Activated CD4-positive, alpha-beta memory T cell treated with anti-CD3 and anti-CD28 coated beads for 36 hours (primary cell): ENCODE data around the gene HJV. TPM values are rescaled to one million over a fixed set of nuclear protein-coding genes. Genes with fewer than 3 reads are reported as not detected.

Experiments used
- CTCF ChIA-PET: fragments of 350-600 bp; sonication (Branson Sonifier 250); formaldehyde crosslinking; loops from one replicate; lab custom pipeline; 2021; ENCODE audit warnings: antibody characterized with exemption, inconsistent platforms; lab: Charles Lee
- POLR2A ChIA-PET: fragments of 350-600 bp; sonication (Branson Sonifier 250); formaldehyde crosslinking; loops from one replicate; lab custom pipeline; 2021; ENCODE audit warnings: antibody characterized with exemption; lab: Charles Lee
- DNase-seq: peaks from one replicate; pipeline ENCODE4 v3.0.0-alpha.2; 2020
- H3K27ac Mint-ChIP-seq: one replicate; pipeline ENCODE4 v1.8.0; 2021; ENCODE audit warnings: mixed read lengths
- H3K27me3 Mint-ChIP-seq: one replicate; pipeline ENCODE4 v1.8.0; 2021; ENCODE audit warnings: mixed read lengths
- H3K36me3 Mint-ChIP-seq: one replicate; pipeline ENCODE4 v1.8.0; 2021; ENCODE audit warnings: mixed read lengths
- H3K4me1 Mint-ChIP-seq: one replicate; pipeline ENCODE4 v1.8.0; 2021; ENCODE audit warnings: low read depth, mixed read lengths
- H3K4me3 Mint-ChIP-seq: one replicate; pipeline ENCODE4 v1.8.0; 2021; ENCODE audit warnings: mild to moderate bottlenecking, mixed read lengths
- H3K9me3 Mint-ChIP-seq: one replicate; pipeline ENCODE4 v1.8.0; 2021; ENCODE audit warnings: mixed read lengths
- intact Hi-C: fragments of 100-400 bp; cut with micrococcal nuclease; formaldehyde crosslinking; loops from one replicate; pipeline ENCODE4 v1.15.1; 2023
- total RNA-seq, 2 experiments: library from RNA; stranded (reverse); gene quantifications; one replicate each; pipeline ENCODE4 v1.2.3, GENCODE V29; 2021

The HJV gene
- total RNA-seq, 2 experiments from 2014 or later: not detected

- intact Hi-C loops: no loop called here
- peak overlapping the region; percentile 92 for H3K27ac Mint-ChIP-seq
- no peaks in the 10 kb centered on the region for H3K27me3 Mint-ChIP-seq
- H3K36me3 Mint-ChIP-seq: peaks cover 38% of the 10 kb centered on the region
- no peak overlapping the region for H3K4me3 Mint-ChIP-seq
- peaks cover 54% of the 10 kb centered on the region for H3K4me1 Mint-ChIP-seq
- ChIA-PET POLR2A (interaction anchor here (13.2 kb wide), 1 partner anchor 12 kb away, joined by 183 read pairs; no protein-coding TSS in a partner anchor), CTCF (interaction anchor here (2.1 to 5.2 kb wide), 3 partner anchors 10 to 14 kb away, joined by 8 to 43 read pairs (median 13); no protein-coding TSS in a partner anchor)
- no peak for DNase-seq
- H3K9me3 Mint-ChIP-seq: no peaks in the 10 kb centered on the region
These were observed 29.7 kb downstream of the HJV start for GRCh38 chr1:145991735-145992412.

GRCh38 chr1:145990249-145990855 lies 31.2 kb downstream of the HJV start:
- CTCF ChIA-PET: interaction anchor here (2.1 to 5.2 kb wide), 3 partner anchors 8 to 42 kb away, joined by 6 to 43 read pairs (median 8); no protein-coding TSS in a partner anchor
- peak overlapping the region; percentile 6 for H3K27ac Mint-ChIP-seq
- POLR2A ChIA-PET: interaction anchor here (1.1 to 13.2 kb wide), 2 partner anchors 10 to 12 kb away, joined by 3 to 183 read pairs; no protein-coding TSS in a partner anchor

GRCh38 chr1:145988773-145989172 lies 32.8 kb downstream of the HJV start:
- ChIA-PET CTCF (interaction anchor here (1.2 to 2.5 kb wide), 6 partner anchors 9 to 142 kb away, joined by 3 to 17 read pairs (median 8); no protein-coding TSS in a partner anchor), POLR2A (interaction anchor here (0.6 to 13.2 kb wide), 2 partner anchors 9 to 18 kb away, joined by 3 to 183 read pairs; no protein-coding TSS in a partner anchor)
- Mint-ChIP-seq H3K4me1 (peaks cover 66% of the 10 kb centered on the region), H3K36me3 (peaks cover 14% of the 10 kb centered on the region), H3K4me3 (no peak overlapping the region), H3K27me3 (no peaks in the 10 kb centered on the region), H3K27ac (peak overlapping the region; percentile 50), H3K9me3 (no peaks in the 10 kb centered on the region)
- intact Hi-C loops: no loop called here
- no peak for DNase-seq

More at GRCh38 chr1:145990249-145990855, 31.2 kb downstream of the HJV start:
- DNase-seq: no peak
- Mint-ChIP-seq H3K4me3 (no peak overlapping the region), H3K9me3 (no peaks in the 10 kb centered on the region), H3K36me3 (peaks cover 29% of the 10 kb centered on the region), H3K4me1 (peaks cover 63% of the 10 kb centered on the region), H3K27me3 (no peaks in the 10 kb centered on the region)
- intact Hi-C loops: no loop called here

GRCh38 chr1:145987926-145988325 lies 33.6 kb downstream of the HJV start:
- ChIA-PET POLR2A (interaction anchor here (13.2 kb wide), 1 partner anchor 8 kb away, joined by 183 read pairs; no protein-coding TSS in a partner anchor), CTCF (interaction anchor here (1.2 to 2.5 kb wide), 5 partner anchors 9 to 141 kb away, joined by 3 to 17 read pairs (median 9); no protein-coding TSS in a partner anchor)
- H3K9me3 Mint-ChIP-seq: no peaks in the 10 kb centered on the region
- peaks cover 5% of the 10 kb centered on the region for H3K36me3 Mint-ChIP-seq
- no peak overlapping the region for H3K4me3 Mint-ChIP-seq
- H3K27ac Mint-ChIP-seq: peak overlapping the region; percentile 49
- DNase-seq: no peak
- no peaks in the 10 kb centered on the region for H3K27me3 Mint-ChIP-seq
- intact Hi-C loops: no loop called here
- H3K4me1 Mint-ChIP-seq: peaks cover 58% of the 10 kb centered on the region

GRCh38 chr1:145986551-145986950 lies 35.0 kb downstream of the HJV start:
- no peaks in the 10 kb centered on the region for H3K27me3 Mint-ChIP-seq
- no peak overlapping the region for H3K27ac Mint-ChIP-seq
- H3K36me3 Mint-ChIP-seq: no peaks in the 10 kb centered on the region
- POLR2A ChIA-PET: interaction anchor here (0.9 to 13.2 kb wide), 3 partner anchors 6 to 24 kb away, joined by 3 to 183 read pairs (median 3); partner anchors contain the start of gene TXNIP
- H3K4me3 Mint-ChIP-seq: no peak overlapping the region
- intact Hi-C loops: no loop called here
- CTCF ChIA-PET: interaction anchor here (0.9 to 2.4 kb wide), 6 partner anchors 9 to 141 kb away, joined by 3 to 9 read pairs (median 4); partner anchors contain the start of gene NUDT17
- peaks cover 45% of the 10 kb centered on the region for H3K4me1 Mint-ChIP-seq
- no peak for DNase-seq
- no peaks in the 10 kb centered on the region for H3K9me3 Mint-ChIP-seq

- H3K4me3 Mint-ChIP-seq: peak overlapping the region; percentile 23
- no peaks in the 10 kb centered on the region for H3K27me3 Mint-ChIP-seq
- H3K36me3 Mint-ChIP-seq: no peaks in the 10 kb centered on the region
- ChIA-PET POLR2A (interaction anchor here (0.9 to 1.4 kb wide), 3 partner anchors 11 to 66 kb away, joined by 3 read pairs; partner anchors contain the start of gene TXNIP), CTCF (interaction anchor here (0.9 to 2.5 kb wide), 6 partner anchors 8 to 140 kb away, joined by 3 to 9 read pairs (median 4); partner anchors contain the start of gene NUDT17)
- peak overlapping the region; percentile 88 for H3K27ac Mint-ChIP-seq
- DNase-seq: no peak
- no peaks in the 10 kb centered on the region for H3K9me3 Mint-ChIP-seq
- intact Hi-C loops: no loop called here
- peaks cover 39% of the 10 kb centered on the region for H3K4me1 Mint-ChIP-seq
These were observed 35.8 kb downstream of the HJV start for GRCh38 chr1:145985502-145986439.

- no peaks in the 10 kb centered on the region for H3K9me3 Mint-ChIP-seq
- DNase-seq: no peak
- POLR2A ChIA-PET: interaction anchor here (1.2 to 10.2 kb wide), 3 partner anchors 8 to 67 kb away, joined by 3 to 183 read pairs (median 3); partner anchors contain the start of gene TXNIP
- intact Hi-C loops: no loop called here
- no peaks in the 10 kb centered on the region for H3K27me3 Mint-ChIP-seq
- H3K4me3 Mint-ChIP-seq: peak overlapping the region; percentile 23
- CTCF ChIA-PET: interaction anchor here (0.6 to 2.5 kb wide), 6 partner anchors 10 to 90 kb away, joined by 3 to 9 read pairs (median 4); no protein-coding TSS in a partner anchor
- H3K27ac Mint-ChIP-seq: peak overlapping the region; percentile 88
- peaks cover 33% of the 10 kb centered on the region for H3K4me1 Mint-ChIP-seq
- no peaks in the 10 kb centered on the region for H3K36me3 Mint-ChIP-seq
These were observed 36.4 kb downstream of the HJV start for GRCh38 chr1:145985129-145985501.

- intact Hi-C loops: no loop called here
- DNase-seq: peak; percentile 76
- POLR2A ChIA-PET: interaction anchor here (1.2 to 10.2 kb wide), 3 partner anchors 9 to 68 kb away, joined by 3 to 183 read pairs (median 3); partner anchors contain the start of gene TXNIP
- H3K27ac Mint-ChIP-seq: peak overlapping the region; percentile 88
- H3K9me3 Mint-ChIP-seq: no peaks in the 10 kb centered on the region
- CTCF ChIA-PET: interaction anchor here (0.6 to 2.5 kb wide), 4 partner anchors 11 to 89 kb away, joined by 3 to 9 read pairs (median 4); no protein-coding TSS in a partner anchor
- no peaks in the 10 kb centered on the region for H3K27me3 Mint-ChIP-seq
- peaks cover 33% of the 10 kb centered on the region for H3K4me1 Mint-ChIP-seq
- H3K36me3 Mint-ChIP-seq: no peaks in the 10 kb centered on the region
- H3K4me3 Mint-ChIP-seq: peak overlapping the region; percentile 23
These were observed 37.3 kb downstream of the HJV start for GRCh38 chr1:145983960-145984830.

- POLR2A ChIA-PET: interaction anchor here (10.2 kb wide), 1 partner anchor 10 kb away, joined by 183 read pairs; the partner anchor contains the start of gene TXNIP
- CTCF ChIA-PET: interaction anchor here (1.6 kb wide), 1 partner anchor 12 kb away, joined by 5 read pairs; no protein-coding TSS in a partner anchor
- peaks cover 27% of the 10 kb centered on the region for H3K4me1 Mint-ChIP-seq
These were observed 38.3 kb downstream of the HJV start for GRCh38 chr1:145983206-145983675.

More at GRCh38 chr1:145983206-145983675, 38.3 kb downstream of the HJV start:
- Mint-ChIP-seq H3K36me3 (no peaks in the 10 kb centered on the region), H3K27me3 (no peaks in the 10 kb centered on the region), H3K9me3 (no peaks in the 10 kb centered on the region), H3K4me3 (no peak overlapping the region), H3K27ac (no peak overlapping the region)
- no peak for DNase-seq
- intact Hi-C loops: no loop called here
